Parathyroid adenoma (tissue), 2 donors: Measurements from ENCODE around the gene SRCAP.
A peak's percentile ranks its signal among the peaks of the same experiment; 100 is the strongest.

Experiments
- H2AFZ ChIP-seq: fragments of 300-600 bp; sonication (generic); one replicate; pipeline ENCODE4 v1.7.0; 2017; ENCODE audit warnings: antibody characterized with exemption, mild to moderate bottlenecking
- H3K27ac ChIP-seq: fragments of 300-600 bp; sonication (generic); one replicate; pipeline ENCODE4 v1.7.0; 2017
- H3K27me3 ChIP-seq: fragments of 300-600 bp; sonication (generic); one replicate; pipeline ENCODE4 v1.7.0; 2017; ENCODE audit warnings: low read length; ENCODE audit not compliant: control insufficient read depth, insufficient read depth
- H3K36me3 ChIP-seq: fragments of 300-600 bp; sonication (generic); one replicate; pipeline ENCODE4 v1.7.0; 2017; ENCODE audit warnings: low read length; ENCODE audit not compliant: control insufficient read depth, insufficient read depth
- H3K4me1 ChIP-seq: fragments of 300-600 bp; sonication (generic); one replicate; pipeline ENCODE4 v1.7.0; 2017; ENCODE audit warnings: control low read depth
- H3K4me2 ChIP-seq: fragments of 300-600 bp; sonication (generic); one replicate; pipeline ENCODE4 v1.7.0; 2017; ENCODE audit warnings: low read length
- H3K4me3 ChIP-seq: fragments of 300-600 bp; sonication (generic); one replicate; pipeline ENCODE4 v1.7.0; 2017; ENCODE audit warnings: low read depth, low read length
- H3K79me2 ChIP-seq: fragments of 300-600 bp; sonication (generic); one replicate; pipeline ENCODE4 v1.7.0; 2017; ENCODE audit warnings: control low read depth
- H3K9ac ChIP-seq: fragments of 300-600 bp; sonication (generic); one replicate; pipeline ENCODE4 v1.7.0; 2017; ENCODE audit warnings: mild to moderate bottlenecking
- H3K9me3 ChIP-seq: fragments of 300-600 bp; sonication (generic); one replicate; pipeline ENCODE4 v1.7.0; 2017; ENCODE audit warnings: low read length; ENCODE audit not compliant: control insufficient read depth
- CTCF ChIP-seq: fragments of 300-600 bp; sonication (generic); IDR thresholded peaks from one replicate; pipeline ENCODE4 v1.7.0; 2017; ENCODE audit warnings: antibody characterized with exemption, mild to moderate bottlenecking
- donor health status: primary hyperparathyroidism.

The SRCAP gene

GRCh38 chr16:30755955-30756780 is 57.2 kb downstream of the SRCAP start:
- H3K79me2 ChIP-seq = peaks cover 3% of the 10 kb centered on the region
- no peak for TF ChIP-seq CTCF
- no peaks in the 10 kb centered on the region for H3K36me3 ChIP-seq
- no peak overlapping the region for H3K27ac ChIP-seq
- H3K4me2 ChIP-seq = no peak overlapping the region
- H3K4me3 ChIP-seq = no peak overlapping the region
- no peak overlapping the region for H2AFZ ChIP-seq
- H3K9ac ChIP-seq = no peak overlapping the region
- H3K9me3 ChIP-seq = no peaks in the 10 kb centered on the region
- H3K27me3 ChIP-seq = no peaks in the 10 kb centered on the region
- peaks cover 3% of the 10 kb centered on the region for H3K4me1 ChIP-seq

- H3K27ac ChIP-seq = no peak overlapping the region
- no peak for TF ChIP-seq CTCF
- no peaks in the 10 kb centered on the region for H3K27me3 ChIP-seq
- peaks cover 3% of the 10 kb centered on the region for H3K79me2 ChIP-seq
- H3K9ac ChIP-seq = no peak overlapping the region
- no peak overlapping the region for H2AFZ ChIP-seq
- no peak overlapping the region for H3K4me2 ChIP-seq
- no peaks in the 10 kb centered on the region for H3K36me3 ChIP-seq
- no peaks in the 10 kb centered on the region for H3K9me3 ChIP-seq
- peaks cover 3% of the 10 kb centered on the region for H3K4me1 ChIP-seq
- H3K4me3 ChIP-seq = no peak overlapping the region
Observed at GRCh38 chr16:30756781-30757100, 57.8 kb downstream of the SRCAP start.

GRCh38 chr16:30757316-30757715 is 58.3 kb downstream of the SRCAP start:
- Histone ChIP-seq H3K4me1 (peaks cover 3% of the 10 kb centered on the region), H3K27me3 (no peaks in the 10 kb centered on the region), H3K9me3 (no peaks in the 10 kb centered on the region), H3K4me2 (no peak overlapping the region), H3K27ac (no peak overlapping the region), H3K36me3 (no peaks in the 10 kb centered on the region), H3K9ac (no peak overlapping the region), H3K4me3 (no peak overlapping the region), H3K79me2 (peaks cover 3% of the 10 kb centered on the region), H2AFZ (no peak overlapping the region)
- TF ChIP-seq CTCF = no peak

GRCh38 chr16:30758988-30759491 is 60.1 kb downstream of the SRCAP start:
- Histone ChIP-seq H3K36me3 (no peaks in the 10 kb centered on the region), H3K27ac (peak overlapping the region; percentile 13)

More at GRCh38 chr16:30758988-30759491, 60.1 kb downstream of the SRCAP start:
- no peak overlapping the region for H3K9ac ChIP-seq
- no peak for TF ChIP-seq CTCF
- no peak overlapping the region for H3K4me2 ChIP-seq
- H3K27me3 ChIP-seq = no peaks in the 10 kb centered on the region
- H3K79me2 ChIP-seq = peaks cover 12% of the 10 kb centered on the region
- H3K9me3 ChIP-seq = no peaks in the 10 kb centered on the region
- no peak overlapping the region for H3K4me3 ChIP-seq
- H2AFZ ChIP-seq = no peak overlapping the region
- H3K4me1 ChIP-seq = peaks cover 12% of the 10 kb centered on the region
